Osteocyte (in vitro differentiated cells): Measurements from ENCODE around the gene SCARB2. TPM values are rescaled to one million over a fixed set of nuclear protein-coding genes. Genes with fewer than 3 reads are reported as not detected.

Experiments used
- DNase-seq: peaks from one replicate; pipeline ENCODE4 v3.0.0; 2021; ENCODE audit warnings: mixed read lengths; ENCODE audit not compliant: unreplicated experiment; ENCODE audit errors: extremely low spot score
- H3K27ac Mint-ChIP-seq: one replicate; pipeline ENCODE4 v1.8.0; 2021; ENCODE audit warnings: mild to moderate bottlenecking, mixed read lengths; ENCODE audit not compliant: unreplicated experiment
- H3K27me3 Mint-ChIP-seq: one replicate; pipeline ENCODE4 v1.8.0; 2021; ENCODE audit warnings: mixed read lengths; ENCODE audit not compliant: unreplicated experiment
- H3K36me3 Mint-ChIP-seq: one replicate; pipeline ENCODE4 v1.8.0; 2021; ENCODE audit warnings: mixed read lengths; ENCODE audit not compliant: unreplicated experiment
- H3K4me1 Mint-ChIP-seq: one replicate; pipeline ENCODE4 v1.8.0; 2021; ENCODE audit warnings: mixed read lengths; ENCODE audit not compliant: unreplicated experiment
- H3K4me3 Mint-ChIP-seq: one replicate; pipeline ENCODE4 v1.8.0; 2021; ENCODE audit warnings: mild to moderate bottlenecking, moderate library complexity, mixed read lengths; ENCODE audit not compliant: unreplicated experiment
- H3K9me3 Mint-ChIP-seq: one replicate; pipeline ENCODE4 v1.8.0; 2021; ENCODE audit warnings: mixed read lengths; ENCODE audit not compliant: unreplicated experiment
- CTCF ChIP-seq: fragments of 200-600 bp; sonication (generic); IDR thresholded peaks from 2 replicates; pipeline ENCODE4 v1.5.0; 2021; ENCODE audit warnings: antibody characterized with exemption, mild to moderate bottlenecking, moderate library complexity
- total RNA-seq: library from RNA; stranded (reverse); gene quantifications from 2 replicates; pipeline ENCODE4 v1.2.1, GENCODE V29; 2021

Gene SCARB2
- total RNA-seq, 1 donor from 2014 or later, result 179 TPM

- H3K27ac Mint-ChIP-seq, result peak overlapping the region; percentile 57
- no peak for DNase-seq
- no peak for TF ChIP-seq CTCF
- peaks cover 63% of the 10 kb centered on the region for H3K4me1 Mint-ChIP-seq
- no peaks in the 10 kb centered on the region for H3K9me3 Mint-ChIP-seq
- no peaks in the 10 kb centered on the region for H3K27me3 Mint-ChIP-seq
- H3K4me3 Mint-ChIP-seq, result peak overlapping the region; percentile 32
- H3K36me3 Mint-ChIP-seq, result no peaks in the 10 kb centered on the region
Measured at GRCh38 chr4:76210452-76210851, 3.2 kb downstream of the SCARB2 start.

GRCh38 chr4:76209881-76210280 is 3.7 kb downstream of the SCARB2 start:
- Mint-ChIP-seq H3K36me3 (no peaks in the 10 kb centered on the region), H3K4me3 (no peak overlapping the region), H3K4me1 (peaks cover 63% of the 10 kb centered on the region), H3K9me3 (no peaks in the 10 kb centered on the region), H3K27me3 (no peaks in the 10 kb centered on the region), H3K27ac (peak overlapping the region; percentile 70)
- no peak for DNase-seq
- no peak for TF ChIP-seq CTCF

- no peaks in the 10 kb centered on the region for H3K9me3 Mint-ChIP-seq
- peak overlapping the region; percentile 69 for H3K4me3 Mint-ChIP-seq
- TF ChIP-seq CTCF, result no peak
- H3K36me3 Mint-ChIP-seq, result peaks cover 3% of the 10 kb centered on the region
- peak overlapping the region; percentile 97 for H3K27ac Mint-ChIP-seq
- H3K4me1 Mint-ChIP-seq, result peaks cover 58% of the 10 kb centered on the region
- H3K27me3 Mint-ChIP-seq, result no peaks in the 10 kb centered on the region
- DNase-seq, result peak; percentile 88
Measured at GRCh38 chr4:76208005-76208765, 5.4 kb downstream of the SCARB2 start.

GRCh38 chr4:76207549-76207948 is 6.1 kb downstream of the SCARB2 start:
- peak overlapping the region; percentile 97 for H3K27ac Mint-ChIP-seq
- TF ChIP-seq CTCF, result no peak

GRCh38 chr4:76206222-76206942 is 7.2 kb downstream of the SCARB2 start:
- Mint-ChIP-seq H3K27ac (no peak overlapping the region), H3K9me3 (no peaks in the 10 kb centered on the region), H3K36me3 (peaks cover 3% of the 10 kb centered on the region), H3K4me1 (peaks cover 45% of the 10 kb centered on the region), H3K4me3 (no peak overlapping the region), H3K27me3 (no peaks in the 10 kb centered on the region)
- peak; percentile 17 for DNase-seq
- TF ChIP-seq CTCF, result no peak

More at GRCh38 chr4:76207549-76207948, 6.1 kb downstream of the SCARB2 start:
- peaks cover 56% of the 10 kb centered on the region for H3K4me1 Mint-ChIP-seq
- DNase-seq, result no peak
- no peak overlapping the region for H3K4me3 Mint-ChIP-seq
- peaks cover 3% of the 10 kb centered on the region for H3K36me3 Mint-ChIP-seq
- no peaks in the 10 kb centered on the region for H3K9me3 Mint-ChIP-seq
- H3K27me3 Mint-ChIP-seq, result no peaks in the 10 kb centered on the region
